Cortex of kidney (tissue), 1 donor: Measurements from ENCODE around the gene TFB2M.
"Not testable (repeated sequence)": the region's sequence is repeated elsewhere in the genome, so short reads cannot be mapped to it uniquely, and the experiment has no call there.

Experiments used
- DNase-seq: peaks from one replicate; lab custom pipeline; 2025; lab: John Stamatoyannopoulos, UW

The TFB2M gene

GRCh38 chr1:246582301-246583055 is 16.4 kb upstream of the TFB2M start:
- DNase-seq, result no peak

- DNase-seq, result no peak
These were observed 14.7 kb upstream of the TFB2M start for GRCh38 chr1:246580497-246581370.

GRCh38 chr1:246579818-246580217 is 13.8 kb upstream of the TFB2M start:
- DNase-seq, result no peak

GRCh38 chr1:246577720-246578106 is 11.7 kb upstream of the TFB2M start:
- no peak for DNase-seq

GRCh38 chr1:246577082-246577719 is 11.1 kb upstream of the TFB2M start:
- DNase-seq, result no peak

GRCh38 chr1:246576709-246577032 is 10.6 kb upstream of the TFB2M start:
- no peak for DNase-seq

GRCh38 chr1:246573491-246573890 is 7.4 kb upstream of the TFB2M start:
- DNase-seq, result no peak

GRCh38 chr1:246572785-246573184 is 6.7 kb upstream of the TFB2M start:
- DNase-seq, result no peak

GRCh38 chr1:246571953-246572352 is 5.9 kb upstream of the TFB2M start:
- DNase-seq, result no peak

GRCh38 chr1:246571309-246571708 is 5.2 kb upstream of the TFB2M start:
- DNase-seq, result not testable (repeated sequence)

GRCh38 chr1:246569248-246570238 is 3.5 kb upstream of the TFB2M start:
- DNase-seq, result no peak

GRCh38 chr1:246567646-246568235 is 1.7 kb upstream of the TFB2M start:
- DNase-seq, result no peak

- no peak for DNase-seq
These were observed 968 bp upstream of the TFB2M start for GRCh38 chr1:246566813-246567645.

- DNase-seq, result no peak
These were observed 322 bp downstream of the TFB2M start for GRCh38 chr1:246565751-246566127.

GRCh38 chr1:246564839-246565750 is 966 bp downstream of the TFB2M start:
- no peak for DNase-seq

- DNase-seq, result not testable (repeated sequence)
These were observed 5.2 kb downstream of the TFB2M start for GRCh38 chr1:246560833-246561232.

- DNase-seq, result no peak
These were observed 6.8 kb downstream of the TFB2M start for GRCh38 chr1:246559310-246559709.

- no peak for DNase-seq
These were observed 8.0 kb downstream of the TFB2M start for GRCh38 chr1:246558041-246558440.

GRCh38 chr1:246554201-246554600 is 11.9 kb downstream of the TFB2M start:
- DNase-seq, result no peak
